PC-3 (cell line): ENCODE results near the gene IFIT3. TPM values are rescaled to one million over a fixed set of nuclear protein-coding genes. Genes with fewer than 3 reads are reported as not detected.

ENCODE experiments used
- ATAC-seq: fragments of 200-7000 bp; cut with Tn5 transposase; 2 replicates; pipeline ENCODE4 v1.9.1; 2020; ENCODE audit warnings: mild to moderate bottlenecking, moderate library complexity
- BruUV-seq: library from RNA; stranded (reverse); fragments of 400-500 nt; replicated peaks from 2 replicates; lab custom pipeline; 2021; lab: Mats Ljungman, UMichigan
- CTCF ChIA-PET: fragments of 300-600 bp; sonication (Branson Sonifier 250); formaldehyde crosslinking; loops from one replicate; lab custom pipeline; 2022; ENCODE audit warnings: antibody characterized with exemption; lab: Charles Lee
- POLR2A ChIA-PET: fragments of 300-600 bp; sonication (Branson Sonifier 250); formaldehyde crosslinking; loops from one replicate; lab custom pipeline; 2022; ENCODE audit warnings: antibody characterized with exemption; ENCODE audit not compliant: unreplicated experiment; lab: Charles Lee
- DNase-seq: peaks from one replicate; pipeline ENCODE4 v3.0.0-alpha.2; 2015
- H2AFZ ChIP-seq: fragments of 300-600 bp; sonication (generic); 2 replicates; pipeline ENCODE4 v1.6.0; 2016; ENCODE audit warnings: antibody characterized with exemption, low read length
- H3F3A ChIP-seq: fragments of 300-600 bp; sonication (generic); one replicate; pipeline ENCODE4 v1.6.0; 2017; ENCODE audit warnings: antibody characterized with exemption, low read length, control low read depth, mild to moderate bottlenecking; ENCODE audit not compliant: unreplicated experiment
- H3K27ac ChIP-seq: fragments of 300-600 bp; sonication (generic); 2 replicates; pipeline ENCODE4 v1.5.1; 2016; ENCODE audit warnings: mild to moderate bottlenecking, low read length
- H3K27me3 ChIP-seq: fragments of 300-600 bp; sonication (generic); 2 replicates; pipeline ENCODE4 v1.6.1; 2016; ENCODE audit warnings: low read length, mixed read lengths
- H3K36me3 ChIP-seq: fragments of 300-600 bp; sonication (generic); 2 replicates; pipeline ENCODE4 v1.6.1; 2016; ENCODE audit warnings: low read depth, mixed run types, low read length, mixed read lengths
- H3K4me1 ChIP-seq: fragments of 300-600 bp; sonication (generic); 2 replicates; pipeline ENCODE4 v1.5.1; 2016; ENCODE audit warnings: low read length; ENCODE audit not compliant: insufficient read depth
- H3K4me2 ChIP-seq: fragments of 300-600 bp; sonication (generic); 2 replicates; pipeline ENCODE4 v1.6.0; 2016; ENCODE audit warnings: low read length
- H3K4me3 ChIP-seq: fragments of 300-600 bp; sonication (generic); 2 replicates; pipeline ENCODE4 v1.5.1; 2016; ENCODE audit warnings: mild to moderate bottlenecking, low read length, mixed read lengths
- H3K79me2 ChIP-seq: fragments of 300-600 bp; sonication (generic); 2 replicates; pipeline ENCODE4 v1.6.1; 2017; ENCODE audit warnings: low read length, mixed read lengths
- H3K9ac ChIP-seq: fragments of 300-600 bp; sonication (generic); 2 replicates; pipeline ENCODE4 v1.6.0; 2016; ENCODE audit warnings: mild to moderate bottlenecking, low read length
- H3K9me2 ChIP-seq: fragments of 300-600 bp; sonication (generic); replicated peaks from 2 replicates; pipeline ENCODE4 v1.6.1; 2016; ENCODE audit warnings: mixed run types, low read length, mixed read lengths
- H3K9me3 ChIP-seq: fragments of 300-600 bp; sonication (generic); 2 replicates; pipeline ENCODE4 v1.6.1; 2016; ENCODE audit warnings: low read length, mixed read lengths
- H4K20me1 ChIP-seq: fragments of 300-600 bp; sonication (generic); 2 replicates; pipeline ENCODE4 v1.6.1; 2016; ENCODE audit warnings: low read length, mixed read lengths
- CTCF ChIP-seq: fragments of 300-600 bp; sonication (generic); conservative IDR thresholded peaks from 2 replicates; pipeline ENCODE4 v1.5.1; 2017; ENCODE audit warnings: antibody characterized with exemption, low read depth, mild to moderate bottlenecking, low read length
- EZH2 ChIP-seq: fragments of 300-600 bp; sonication (generic); IDR thresholded peaks from one replicate; pipeline ENCODE4 v1.6.1; 2017; ENCODE audit warnings: antibody characterized with exemption, mild to moderate bottlenecking, low read length; ENCODE audit not compliant: unreplicated experiment
- EZH2phosphoT487 ChIP-seq: fragments of 300-600 bp; sonication (generic); IDR thresholded peaks from 2 replicates; pipeline ENCODE4 v1.6.1; 2018; ENCODE audit warnings: mild to moderate bottlenecking, antibody characterized with exemption, low read length, borderline replicate concordance
- intact Hi-C: fragments of 100-400 bp; cut with micrococcal nuclease; formaldehyde crosslinking; loops from 2 replicates; pipeline ENCODE4 v1.9.0; 2023
- total RNA-seq: library from RNA; depleted of rRNA; stranded (reverse); fragments of >200 nt; gene quantifications from 2 replicates; pipeline ENCODE4 v1.2.3, GENCODE V29; 2014

IFIT3 gene
- total RNA-seq, 1 experiment from 2014 or later: 5.0 TPM

- Histone ChIP-seq H3K4me3 (no peak overlapping the region), H4K20me1 (no peaks in the 10 kb centered on the region), H3K27me3 (no peaks in the 10 kb centered on the region), H2AFZ (no peak overlapping the region), H3K36me3 (no peaks in the 10 kb centered on the region), H3K4me1 (peaks cover 14% of the 10 kb centered on the region), H3K9me3 (no peaks in the 10 kb centered on the region), H3K79me2 (no peaks in the 10 kb centered on the region), H3K9me2 (no peaks in the 10 kb centered on the region), H3K27ac (no peak overlapping the region), H3F3A (peaks cover under 1% of the 10 kb centered on the region), H3K4me2 (no peak overlapping the region), H3K9ac (no peak overlapping the region)
- TF ChIP-seq EZH2: no peak
- TF ChIP-seq CTCF: no peak
- TF ChIP-seq EZH2phosphoT487: no peak
- BruUV-seq: no TSS peak
- ChIA-PET POLR2A (no interaction called here), CTCF (no interaction called here)
- intact Hi-C loops: no loop called here
- DNase-seq (no peak), ATAC-seq (no peak)
Measured at GRCh38 chr10:89357975-89358374, 30.2 kb downstream of the IFIT3 start.

GRCh38 chr10:89360157-89360556 is 32.4 kb downstream of the IFIT3 start:
- no peaks in the 10 kb centered on the region for H3K36me3 ChIP-seq
- no peak for TF ChIP-seq EZH2phosphoT487
- no peak for TF ChIP-seq CTCF
- H3K4me2 ChIP-seq: no peak overlapping the region
- peaks cover 7% of the 10 kb centered on the region; the same call in 1 of the 2 replicates for H3K4me1 ChIP-seq
- H3K79me2 ChIP-seq: no peaks in the 10 kb centered on the region
- no peaks in the 10 kb centered on the region for H3K27me3 ChIP-seq
- intact Hi-C loops: no loop called here
- no peak overlapping the region for H3K27ac ChIP-seq
- no peak for ATAC-seq
- no TSS peak for BruUV-seq
- H3K9me3 ChIP-seq: no peaks in the 10 kb centered on the region
- no peaks in the 10 kb centered on the region for H3F3A ChIP-seq
- H3K4me3 ChIP-seq: no peak overlapping the region
- no peak overlapping the region for H2AFZ ChIP-seq
- H4K20me1 ChIP-seq: no peaks in the 10 kb centered on the region
- CTCF ChIA-PET: no interaction called here
- no peak overlapping the region for H3K9ac ChIP-seq
- H3K9me2 ChIP-seq: no peaks in the 10 kb centered on the region
- POLR2A ChIA-PET: no interaction called here
- no peak for DNase-seq

- Histone ChIP-seq H3K9me2 (no peaks in the 10 kb centered on the region), H3K4me3 (no peak overlapping the region), H3K4me1 (no peaks in the 10 kb centered on the region), H3F3A (no peaks in the 10 kb centered on the region), H3K27me3 (no peaks in the 10 kb centered on the region), H3K79me2 (no peaks in the 10 kb centered on the region), H2AFZ (no peak overlapping the region), H4K20me1 (no peaks in the 10 kb centered on the region), H3K9me3 (no peaks in the 10 kb centered on the region), H3K36me3 (no peaks in the 10 kb centered on the region), H3K4me2 (no peak overlapping the region), H3K9ac (no peak overlapping the region), H3K27ac (no peak overlapping the region)
- TF ChIP-seq CTCF (no peak), EZH2phosphoT487 (no peak), EZH2 (no peak)
- ATAC-seq (no peak), DNase-seq (no peak)
- CTCF ChIA-PET: interaction anchor here (0.6 kb wide), 1 partner anchor 30 kb away, joined by 12 read pairs; the partner anchor contains the start of gene IFIT1
- BruUV-seq: no TSS peak
- POLR2A ChIA-PET: no interaction called here
- intact Hi-C loops: no loop called here
Measured at GRCh38 chr10:89362929-89363328, 35.1 kb downstream of the IFIT3 start.
